GM06990 (cell line): ENCODE measurements around the gene EVC2.

Experiments used
- DNase-seq: peaks from one replicate; pipeline ENCODE4 v3.0.0-alpha.2; 2011; ENCODE audit not compliant: insufficient read length; ENCODE audit errors: extremely low read depth
- H3K27me3 ChIP-seq: replicated peaks from 2 replicates; pipeline ENCODE4 v1.6.0; 2011; ENCODE audit warnings: low read length; ENCODE audit not compliant: control insufficient read depth, insufficient read depth
- H3K36me3 ChIP-seq: 2 replicates; pipeline ENCODE4 v1.5.1; 2011; ENCODE audit warnings: low read length; ENCODE audit not compliant: control insufficient read depth, insufficient read depth
- H3K4me3 ChIP-seq: replicated peaks from 2 replicates; pipeline ENCODE4 v1.5.1; 2011; ENCODE audit warnings: low read depth, mild to moderate bottlenecking, control low read depth, low read length
- CTCF ChIP-seq: IDR thresholded peaks from 2 replicates; pipeline ENCODE4 v1.5.1; 2011; ENCODE audit warnings: low read length, control low read depth, mild to moderate bottlenecking, inconsistent platforms; ENCODE audit not compliant: insufficient read depth, poor library complexity, severe bottlenecking

The EVC2 gene

GRCh38 chr4:5526080-5526846 lies 182.1 kb downstream of the EVC2 start:
- H3K36me3 ChIP-seq: no peaks in the 10 kb centered on the region; the same call in 1 of the 2 replicates
- no peak for DNase-seq
- no peak for TF ChIP-seq CTCF
- H3K4me3 ChIP-seq: no peak overlapping the region
- H3K27me3 ChIP-seq: no peaks in the 10 kb centered on the region

- TF ChIP-seq CTCF: no peak
- DNase-seq: no peak
- Histone ChIP-seq H3K27me3 (no peaks in the 10 kb centered on the region), H3K4me3 (no peak overlapping the region), H3K36me3 (no peaks in the 10 kb centered on the region; the same call in 1 of the 2 replicates)
Observed at GRCh38 chr4:5524446-5525299, 183.7 kb downstream of the EVC2 start.

GRCh38 chr4:5517372-5517771 lies 191.0 kb downstream of the EVC2 start:
- no peaks in the 10 kb centered on the region for H3K36me3 ChIP-seq
- TF ChIP-seq CTCF: no peak
- H3K4me3 ChIP-seq: no peak overlapping the region
- DNase-seq: no peak
- H3K27me3 ChIP-seq: no peaks in the 10 kb centered on the region

GRCh38 chr4:5515646-5516045 lies 192.7 kb downstream of the EVC2 start:
- no peaks in the 10 kb centered on the region for H3K27me3 ChIP-seq
- no peak for TF ChIP-seq CTCF
- H3K36me3 ChIP-seq: no peaks in the 10 kb centered on the region
- no peak for DNase-seq
- no peak overlapping the region for H3K4me3 ChIP-seq
